GF-D8 (cell line): ENCODE results near the gene CNTFR.
"Not testable (repeated sequence)": the region's sequence is repeated elsewhere in the genome, so short reads cannot be mapped to it uniquely, and the experiment has no call there.

Experiments used
- DNase-seq: peaks from one replicate; lab custom pipeline; 2025; lab: John Stamatoyannopoulos, UW

CNTFR gene

DNA sequence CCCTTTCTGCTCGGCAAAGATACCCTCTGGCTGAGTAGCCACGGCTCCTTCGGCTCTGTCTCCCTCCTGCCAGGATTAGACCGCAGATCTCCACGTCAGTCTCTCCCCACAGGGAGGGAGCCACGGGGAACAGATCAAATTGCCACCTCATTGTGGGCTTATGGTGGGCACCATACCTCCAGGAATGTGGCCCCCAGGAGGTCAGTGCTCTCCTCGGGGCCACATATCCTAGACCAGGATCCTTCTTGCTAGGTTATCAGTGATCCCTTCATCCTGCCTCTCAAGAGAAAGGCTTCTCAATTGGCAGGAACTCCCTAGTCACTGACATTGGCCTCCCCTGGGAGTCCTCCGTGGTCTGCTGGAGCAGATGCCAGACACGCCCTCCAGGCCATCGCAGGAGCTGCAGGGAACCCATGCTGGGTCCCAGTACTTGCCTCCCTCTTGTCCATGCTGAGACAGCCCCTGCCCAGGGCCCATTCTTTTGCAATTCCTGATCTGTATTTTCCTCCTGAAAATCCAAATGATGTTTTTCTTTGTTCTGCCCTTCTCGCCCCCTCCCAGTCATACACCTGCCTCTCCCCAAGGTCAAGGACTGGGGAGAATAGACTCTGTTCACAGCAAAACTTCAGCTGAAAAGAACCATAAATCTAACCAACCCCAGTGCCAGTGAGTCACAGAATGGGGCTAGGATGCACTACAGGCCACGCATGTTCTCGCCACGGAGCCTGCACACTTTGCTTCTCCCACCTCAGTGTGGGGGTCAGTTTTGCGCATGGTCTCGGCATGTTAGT, 35.1 kb downstream of the CNTFR start:
- no peak for DNase-seq

GRCh38 chr9:34553511-34554021, 36.0 kb downstream of the CNTFR start:
- no peak for DNase-seq

GRCh38 chr9:34552986-34553385, 36.5 kb downstream of the CNTFR start:
- DNase-seq: no peak

- no peak for DNase-seq
Measured at GRCh38 chr9:34552606-34552981, 36.9 kb downstream of the CNTFR start.

DNA sequence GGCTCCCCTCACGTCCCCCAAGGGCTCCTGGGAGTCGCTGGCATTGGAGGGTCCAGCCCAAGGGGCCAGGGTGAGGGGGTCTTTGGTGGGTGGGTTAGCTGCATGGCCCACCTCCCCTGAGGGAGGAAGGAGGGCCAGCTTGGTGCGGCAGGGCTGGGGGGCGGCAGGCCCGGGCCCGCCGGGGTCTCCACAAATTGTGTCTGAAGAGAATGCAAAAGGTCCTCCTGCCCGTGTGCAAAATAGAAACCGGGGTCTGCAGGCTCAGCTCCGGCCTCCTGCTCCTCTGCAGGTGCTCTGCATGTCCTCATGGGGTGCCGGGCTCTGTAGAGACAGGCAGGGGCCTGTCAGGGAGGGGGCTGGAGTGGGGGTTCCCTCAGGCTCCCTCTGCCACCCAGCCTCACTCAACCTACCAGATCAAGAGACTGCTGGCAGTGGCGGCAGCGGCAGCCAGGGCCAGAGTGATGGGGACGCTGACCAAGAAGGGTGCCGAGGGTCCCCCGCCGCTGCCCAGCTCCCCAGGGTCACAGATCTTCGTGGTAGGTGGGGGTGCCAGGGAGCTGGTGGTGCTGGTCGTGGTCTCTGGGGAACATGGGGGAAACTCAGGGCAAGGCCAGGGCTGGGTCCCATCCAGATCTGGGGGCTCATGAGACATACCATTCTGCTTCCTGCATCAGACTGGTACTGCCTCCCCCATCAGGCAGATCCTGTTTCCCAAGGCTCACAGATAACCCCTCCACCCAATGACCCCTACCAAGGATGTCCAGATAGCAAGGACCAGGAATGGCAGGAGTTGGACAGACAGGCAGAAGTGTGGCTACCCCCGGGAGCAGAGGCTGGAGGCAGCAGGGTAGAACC, 37.5 kb downstream of the CNTFR start:
- DNase-seq: no peak

DNA sequence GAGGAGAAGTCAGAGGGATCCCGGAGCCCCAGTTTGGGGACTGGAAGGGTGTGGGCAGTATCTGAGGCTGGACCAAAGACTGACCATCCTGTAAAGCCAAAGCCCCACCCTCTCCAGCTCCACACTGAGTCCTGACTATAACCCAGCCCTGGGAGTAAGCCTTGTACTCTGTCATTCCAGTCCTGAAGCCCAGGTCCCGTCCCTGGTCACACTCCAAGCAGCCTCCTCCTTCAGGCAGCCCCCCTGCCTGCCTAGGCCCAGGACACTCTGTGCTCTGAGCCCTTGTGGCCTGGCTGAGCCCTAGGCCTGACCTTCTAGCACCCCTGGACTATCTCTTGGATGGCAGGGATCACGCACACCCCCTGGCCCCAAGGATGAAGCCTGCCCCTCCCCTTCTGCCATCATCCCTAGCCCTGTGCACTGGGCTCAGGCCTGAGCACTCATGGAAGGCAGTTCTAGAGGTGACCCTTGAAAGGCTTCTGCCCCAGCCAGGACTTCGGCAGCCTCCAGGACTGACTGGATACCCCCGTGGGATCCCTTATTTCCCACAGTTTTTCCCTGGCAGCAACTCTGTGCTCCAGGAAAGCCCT, 38.7 kb downstream of the CNTFR start:
- no peak for DNase-seq

DNA sequence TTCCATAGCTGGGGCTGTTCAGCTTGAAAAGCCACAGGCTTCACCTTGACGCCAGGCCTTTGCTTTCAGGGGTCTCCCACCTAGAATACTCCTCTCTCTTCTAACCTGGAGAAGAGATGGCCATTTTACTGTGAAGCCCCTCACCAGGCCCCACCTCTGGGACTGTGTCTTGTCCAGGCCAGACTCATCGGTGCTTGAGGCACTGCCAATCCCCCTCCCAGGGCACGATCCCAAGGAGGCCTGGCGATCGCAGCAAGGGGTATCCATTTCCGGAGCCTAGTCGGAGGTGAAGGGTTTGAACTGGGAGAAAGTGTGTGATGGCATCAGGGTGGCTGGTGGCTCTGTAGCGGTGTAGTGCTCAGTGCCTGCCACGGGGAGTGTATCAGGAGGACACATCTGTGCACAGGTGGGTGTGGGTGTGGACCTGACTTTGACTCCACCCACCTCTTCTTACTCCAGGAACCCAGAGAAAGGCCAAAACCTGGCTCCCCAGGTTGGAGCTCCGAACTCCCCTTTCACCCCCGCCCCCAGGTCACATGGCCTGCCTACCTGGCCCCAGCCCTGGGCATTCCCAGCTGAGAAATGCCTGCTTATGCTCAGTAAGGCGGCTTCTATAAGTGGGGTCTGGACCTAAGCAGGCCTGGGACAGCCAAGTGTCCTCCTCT, 39.4 kb downstream of the CNTFR start:
- DNase-seq: no peak

DNA sequence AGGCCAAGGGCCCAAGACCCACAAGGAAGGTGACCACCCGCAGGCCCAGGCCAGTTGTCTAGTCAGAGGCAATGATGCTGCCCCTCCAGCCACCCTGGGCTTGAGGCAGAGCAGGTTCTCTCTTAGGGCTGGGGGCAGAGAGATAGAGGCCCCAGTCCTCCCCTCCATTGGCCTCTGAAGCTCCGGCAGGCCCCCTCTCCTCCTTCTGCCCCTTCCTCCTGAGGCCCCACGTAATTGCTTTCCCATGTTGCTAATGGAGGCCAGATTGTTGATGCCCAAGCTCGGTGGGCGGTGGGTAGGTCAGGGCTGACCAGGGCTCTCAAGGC, 40.2 kb downstream of the CNTFR start:
- DNase-seq: no peak

GRCh38 chr9:34547960-34548611, 41.4 kb downstream of the CNTFR start:
- DNase-seq: no peak

DNA sequence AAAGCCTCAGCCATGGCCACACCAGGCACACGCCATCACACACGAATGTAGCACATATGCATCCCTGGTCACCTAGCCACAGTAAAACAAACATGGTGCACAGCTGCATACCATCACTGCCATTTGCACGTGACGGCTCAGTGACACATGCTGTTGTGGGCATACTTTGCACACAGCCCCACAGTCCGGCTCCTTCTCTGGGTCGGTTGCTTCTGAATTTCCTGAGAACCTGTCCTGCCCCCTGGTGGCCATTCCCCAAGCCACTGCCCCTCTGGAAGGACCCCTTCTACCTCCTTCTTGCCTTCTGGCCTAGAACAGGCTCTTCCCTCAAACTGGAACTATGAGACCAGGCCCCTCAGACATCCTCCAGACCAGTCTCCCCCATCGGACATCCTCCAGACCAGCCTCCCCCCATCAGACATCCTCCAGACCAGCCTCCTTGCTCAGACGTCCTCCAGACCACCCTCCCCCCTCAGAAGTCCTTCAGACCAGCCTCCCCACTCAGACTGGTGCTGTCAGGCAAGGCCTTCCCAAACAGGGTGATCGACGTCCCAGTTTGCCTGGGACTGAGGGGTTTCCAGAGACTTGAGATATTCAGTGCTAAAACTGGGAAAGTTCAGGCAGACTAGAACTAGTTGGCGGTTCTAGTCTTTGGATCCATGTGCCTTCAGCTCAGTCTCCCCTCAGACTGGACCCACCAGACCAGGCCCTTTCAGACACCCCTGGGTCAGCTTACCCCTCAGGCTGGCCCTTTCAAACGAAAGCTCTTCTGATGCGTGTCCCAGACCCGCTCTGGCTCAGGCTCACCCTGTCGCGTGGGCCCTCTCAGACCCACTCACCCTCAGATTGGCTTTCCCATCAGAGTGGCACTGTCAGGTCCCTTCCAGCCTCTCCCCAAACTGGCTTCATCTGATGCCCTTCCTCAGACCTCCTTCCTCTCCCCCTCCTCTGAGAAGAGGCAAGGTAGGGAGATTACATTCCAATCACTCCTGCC, 42.4 kb downstream of the CNTFR start:
- DNase-seq: no peak

- no peak for DNase-seq
Measured at GRCh38 chr9:34546102-34546833, 43.3 kb downstream of the CNTFR start.

DNA sequence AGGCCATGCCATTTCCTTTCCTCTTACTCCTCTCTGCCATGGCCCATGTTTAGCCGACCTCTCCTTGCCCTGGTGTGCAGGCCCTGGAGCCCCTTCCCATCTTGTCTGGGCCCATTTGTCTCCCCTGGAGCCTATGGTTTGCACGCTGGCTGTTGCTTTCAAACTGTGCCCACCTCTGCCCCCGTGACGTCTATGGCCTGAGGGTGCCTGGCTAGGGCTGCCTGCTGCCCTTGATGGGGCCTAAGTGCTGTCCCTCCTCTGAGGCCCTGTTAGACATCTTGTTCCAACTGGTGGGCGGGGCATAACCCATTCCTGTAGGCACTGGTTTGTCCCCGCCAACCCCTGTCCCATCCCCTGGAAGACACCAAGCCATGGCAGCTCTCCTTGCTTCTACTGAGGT, 44.0 kb downstream of the CNTFR start:
- DNase-seq: no peak

DNA sequence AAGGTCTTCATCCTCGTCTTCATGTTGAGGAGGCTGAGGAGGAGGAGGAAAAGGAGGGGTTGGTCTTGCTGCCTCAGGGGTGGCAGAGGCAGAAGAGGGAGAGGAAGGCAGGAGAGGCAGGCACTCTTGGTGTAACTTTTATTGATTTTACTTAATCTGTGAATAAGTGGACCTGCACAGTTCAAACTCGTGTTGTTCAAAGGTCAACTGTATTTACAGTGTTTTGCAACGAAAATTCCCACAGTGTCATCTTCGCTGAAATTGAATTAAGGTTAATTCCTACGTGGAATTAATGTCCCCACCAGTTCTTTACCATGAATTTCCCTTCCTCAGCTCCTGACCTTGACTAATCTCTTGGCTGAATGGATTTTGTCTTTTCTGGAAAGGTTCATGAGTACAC, 45.5 kb downstream of the CNTFR start:
- no peak for DNase-seq

DNA sequence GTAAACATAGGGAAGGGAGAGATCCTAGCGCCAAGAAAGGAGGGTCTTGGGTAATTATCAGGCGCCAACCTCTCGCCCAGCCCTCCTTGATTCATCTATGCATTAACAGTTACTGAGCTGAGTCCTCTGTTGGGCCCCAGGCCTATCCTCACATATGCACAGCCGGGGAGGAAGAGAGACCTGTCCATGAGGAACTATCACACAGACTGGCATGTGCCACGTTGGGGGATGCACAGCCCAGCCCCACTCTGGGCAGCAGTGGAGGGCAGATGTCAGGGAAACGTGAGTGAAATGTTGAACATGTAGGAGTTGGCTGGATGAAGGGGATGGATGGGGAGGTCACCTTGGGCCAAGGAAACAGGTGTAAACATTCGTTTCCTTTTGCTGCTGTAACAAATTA, 48.0 kb downstream of the CNTFR start:
- DNase-seq: no peak

DNA sequence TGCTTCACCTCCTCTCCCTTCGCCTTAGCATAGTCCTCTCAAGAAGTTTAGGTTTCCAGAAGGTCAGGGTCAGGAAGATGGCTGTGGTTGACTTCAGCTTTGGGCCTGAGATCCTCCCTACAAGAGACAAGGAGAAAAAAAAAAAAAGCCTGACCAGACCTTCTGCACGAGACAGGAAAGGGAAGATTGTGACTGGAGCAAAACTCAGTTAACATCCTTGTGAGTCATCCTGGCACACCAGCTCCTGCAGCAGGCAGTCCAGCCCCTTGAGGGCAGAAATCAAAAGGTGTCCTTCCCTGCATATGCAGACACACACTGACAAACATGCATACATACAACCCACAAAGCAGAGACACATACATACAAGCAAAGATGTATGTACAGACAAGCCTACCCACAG, 48.7 kb downstream of the CNTFR start:
- no peak for DNase-seq

DNA sequence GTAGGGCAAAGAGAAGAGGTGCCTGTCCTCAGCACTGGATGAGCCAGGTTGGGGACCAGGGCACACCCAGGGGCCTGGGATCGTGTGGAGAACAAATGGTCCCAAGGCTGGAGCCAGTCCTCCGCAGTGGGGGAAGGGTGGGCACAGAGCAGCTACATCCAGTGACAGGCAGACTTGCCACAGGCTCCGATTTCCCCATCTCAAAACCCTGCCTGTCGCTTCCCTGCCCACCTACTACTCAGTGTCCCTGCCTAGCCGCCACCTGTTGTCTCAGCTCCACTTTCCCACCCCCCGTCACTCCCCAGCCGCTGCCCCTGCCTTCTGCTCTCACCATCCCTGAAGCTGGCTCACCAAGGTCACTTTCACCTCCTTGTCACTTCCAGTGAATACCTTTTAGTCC, 52.8 kb downstream of the CNTFR start:
- no peak for DNase-seq

- not testable (repeated sequence) for DNase-seq
Measured at GRCh38 chr9:34532041-34532440, 57.5 kb downstream of the CNTFR start.

DNA sequence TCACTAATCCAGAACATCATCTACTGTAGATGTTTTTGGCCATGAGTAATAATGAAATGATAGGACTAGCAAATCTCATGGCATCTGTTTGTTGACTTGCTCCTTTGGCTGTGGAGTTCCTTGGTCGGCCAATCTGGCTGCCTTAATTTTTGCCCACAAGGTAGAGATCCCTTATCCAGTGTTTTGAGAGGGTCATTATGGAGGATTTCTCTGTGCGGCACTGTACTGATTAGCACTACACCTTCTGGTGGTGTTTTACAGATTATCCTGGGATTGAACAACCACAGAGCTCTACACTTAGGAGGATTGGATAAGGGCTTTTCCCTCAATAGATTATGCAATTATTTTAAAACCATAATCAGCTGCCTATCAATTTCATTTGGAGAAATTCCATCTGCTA, 63.5 kb downstream of the CNTFR start:
- DNase-seq: no peak

DNA sequence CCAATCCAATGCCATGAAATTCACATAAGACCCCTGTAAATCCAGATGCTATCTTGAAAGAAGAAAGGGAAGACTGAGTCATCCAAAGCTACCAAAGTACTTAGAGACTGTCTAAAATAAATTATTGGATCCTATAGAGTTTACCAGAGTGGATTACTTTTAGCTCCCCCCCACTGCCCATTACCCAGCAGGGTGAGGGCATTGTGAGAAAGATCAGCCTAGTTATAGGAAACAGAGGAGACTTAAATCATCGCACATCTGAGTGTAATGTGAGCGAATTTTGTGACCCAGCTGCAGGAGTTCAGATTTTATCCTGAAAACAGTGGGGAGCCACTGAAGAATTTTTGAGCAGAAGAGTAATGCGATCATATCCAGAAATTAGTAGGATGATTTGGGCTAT, 65.2 kb downstream of the CNTFR start:
- DNase-seq: no peak
